NCI-H2107 treated with DMSO at 0.1 percent for 48 hours (cell line): ENCODE results near the gene ENOX1.
"Not testable (repeated sequence)": the region's sequence is repeated elsewhere in the genome, so short reads cannot be mapped to it uniquely, and the experiment has no call there.

Experiments used
- DNase-seq: peaks from one replicate; lab custom pipeline; 2025; ENCODE audit not compliant: unreplicated experiment; lab: John Stamatoyannopoulos, UW

The ENOX1 gene

GRCh38 chr13:43360892-43361610 is 425.7 kb downstream of the ENOX1 start:
- no peak for DNase-seq

- no peak for DNase-seq
Observed at GRCh38 chr13:43360171-43360570, 426.6 kb downstream of the ENOX1 start.

GRCh38 chr13:43359536-43359935 is 427.2 kb downstream of the ENOX1 start:
- no peak for DNase-seq

- DNase-seq = no peak
Observed at GRCh38 chr13:43357564-43357963, 429.2 kb downstream of the ENOX1 start.

- DNase-seq = no peak
Observed at GRCh38 chr13:43356567-43356966, 430.2 kb downstream of the ENOX1 start.

- no peak for DNase-seq
Observed at GRCh38 chr13:43355774-43356173, 431.0 kb downstream of the ENOX1 start.

- DNase-seq = no peak
Observed at GRCh38 chr13:43354153-43354945, 432.4 kb downstream of the ENOX1 start.

GRCh38 chr13:43353631-43354030 is 433.1 kb downstream of the ENOX1 start:
- DNase-seq = no peak

GRCh38 chr13:43351612-43352011 is 435.2 kb downstream of the ENOX1 start:
- not testable (repeated sequence) for DNase-seq

GRCh38 chr13:43348397-43348796 is 438.4 kb downstream of the ENOX1 start:
- no peak for DNase-seq

- DNase-seq = no peak
Observed at GRCh38 chr13:43347877-43348276, 438.9 kb downstream of the ENOX1 start.

- DNase-seq = no peak
Observed at GRCh38 chr13:43346427-43346826, 440.3 kb downstream of the ENOX1 start.

GRCh38 chr13:43343645-43344044 is 443.1 kb downstream of the ENOX1 start:
- no peak for DNase-seq

- DNase-seq = no peak
Observed at GRCh38 chr13:43339805-43340550, 446.8 kb downstream of the ENOX1 start.

- DNase-seq = no peak
Observed at GRCh38 chr13:43339145-43339804, 447.5 kb downstream of the ENOX1 start.

- DNase-seq = no peak
Observed at GRCh38 chr13:43335764-43336163, 451.0 kb downstream of the ENOX1 start.

GRCh38 chr13:43333176-43333575 is 453.6 kb downstream of the ENOX1 start:
- DNase-seq = no peak

GRCh38 chr13:43331672-43332071 is 455.1 kb downstream of the ENOX1 start:
- no peak for DNase-seq

GRCh38 chr13:43329702-43330101 is 457.1 kb downstream of the ENOX1 start:
- no peak for DNase-seq

GRCh38 chr13:43328907-43329306 is 457.9 kb downstream of the ENOX1 start:
- DNase-seq = no peak

- no peak for DNase-seq
Observed at GRCh38 chr13:43326100-43326499, 460.7 kb downstream of the ENOX1 start.
